ENCODE results near the gene HPCAL4. TPM values are rescaled to one million over a fixed set of nuclear protein-coding genes. Genes with fewer than 3 reads are reported as not detected.
A peak's percentile ranks its signal among the peaks of the same experiment; 100 is the strongest.

Gene HPCAL4
- total RNA-seq, 1 donor: under 0.01 TPM

GRCh38 chr1:39635205-39635870 is 55.9 kb downstream of the HPCAL4 start:
- DNase-seq (ENCODE audit: low read depth): no peak
- TF ChIP-seq, protein P1, sequence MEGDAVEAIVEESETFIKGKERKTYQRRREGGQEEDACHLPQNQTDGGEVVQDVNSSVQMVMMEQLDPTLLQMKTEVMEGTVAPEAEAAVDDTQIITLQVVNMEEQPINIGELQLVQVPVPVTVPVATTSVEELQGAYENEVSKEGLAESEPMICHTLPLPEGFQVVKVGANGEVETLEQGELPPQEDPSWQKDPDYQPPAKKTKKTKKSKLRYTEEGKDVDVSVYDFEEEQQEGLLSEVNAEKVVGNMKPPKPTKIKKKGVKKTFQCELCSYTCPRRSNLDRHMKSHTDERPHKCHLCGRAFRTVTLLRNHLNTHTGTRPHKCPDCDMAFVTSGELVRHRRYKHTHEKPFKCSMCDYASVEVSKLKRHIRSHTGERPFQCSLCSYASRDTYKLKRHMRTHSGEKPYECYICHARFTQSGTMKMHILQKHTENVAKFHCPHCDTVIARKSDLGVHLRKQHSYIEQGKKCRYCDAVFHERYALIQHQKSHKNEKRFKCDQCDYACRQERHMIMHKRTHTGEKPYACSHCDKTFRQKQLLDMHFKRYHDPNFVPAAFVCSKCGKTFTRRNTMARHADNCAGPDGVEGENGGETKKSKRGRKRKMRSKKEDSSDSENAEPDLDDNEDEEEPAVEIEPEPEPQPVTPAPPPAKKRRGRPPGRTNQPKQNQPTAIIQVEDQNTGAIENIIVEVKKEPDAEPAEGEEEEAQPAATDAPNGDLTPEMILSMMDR (IDR thresholded peaks at IDR 0.05; ENCODE audit: insufficient read depth, low read length): no peak
- H3K4me3 ChIP-seq (ENCODE audit: low read depth, low read length): no peak overlapping the region

DNA sequence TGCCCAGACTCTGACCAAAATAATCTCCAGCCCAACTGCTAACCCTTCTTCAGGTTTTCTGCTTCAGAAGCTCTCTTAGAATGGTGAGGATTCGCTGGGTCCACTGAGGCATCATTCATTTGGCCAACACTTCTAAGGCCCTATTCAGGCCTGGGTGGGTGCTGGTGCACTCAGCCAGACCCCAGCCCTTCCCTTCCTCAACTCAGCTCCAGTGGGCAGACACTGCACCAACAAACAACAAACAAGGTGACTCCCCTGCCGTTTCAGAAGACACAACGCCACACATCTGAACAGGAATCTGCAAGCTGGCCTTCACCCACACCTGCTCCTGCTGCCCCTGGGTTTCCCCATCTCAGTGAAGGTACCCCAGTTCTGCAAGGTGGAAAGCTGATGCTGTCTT is 57.8 kb downstream of the HPCAL4 start:
- no peak overlapping the region for H3K4me3 ChIP-seq (ENCODE audit: low read depth, low read length)
- TF ChIP-seq, protein P1 (IDR thresholded peaks at IDR 0.05; ENCODE audit: insufficient read depth, low read length): no peak
- DNase-seq (ENCODE audit: low read depth): no peak

GRCh38 chr1:39632682-39633417 is 58.4 kb downstream of the HPCAL4 start:
- TF ChIP-seq, protein P1 (IDR thresholded peaks at IDR 0.05; ENCODE audit: insufficient read depth, low read length): no peak
- peak; percentile 20 for DNase-seq (ENCODE audit: low read depth)

DNA sequence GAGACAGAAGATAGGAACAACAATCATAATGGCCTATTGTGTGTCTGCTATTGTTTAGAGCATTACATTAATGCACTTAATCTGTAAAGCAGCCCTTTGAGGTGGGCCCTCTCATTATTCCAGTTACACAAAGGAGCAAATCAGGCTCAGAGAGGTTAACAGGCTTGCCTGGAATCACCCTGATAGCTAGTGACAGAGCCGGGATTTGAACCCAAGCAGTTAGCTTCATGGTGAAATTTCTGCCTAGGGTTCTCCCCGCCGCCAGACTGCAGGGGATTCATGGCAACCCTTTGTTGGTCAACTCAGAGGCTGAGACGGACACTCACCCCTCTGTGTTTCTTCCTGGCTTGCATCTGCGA is 58.9 kb downstream of the HPCAL4 start:
- DNase-seq (ENCODE audit: low read depth): no peak
- H3K4me3 ChIP-seq (ENCODE audit: low read depth, low read length): no peak overlapping the region
- TF ChIP-seq, protein P1 (IDR thresholded peaks at IDR 0.05; ENCODE audit: insufficient read depth, low read length): no peak

More at GRCh38 chr1:39632682-39633417, 58.4 kb downstream of the HPCAL4 start:
- H3K4me3 ChIP-seq (ENCODE audit: low read depth, low read length): no peak overlapping the region

GRCh38 chr1:39631361-39632322 is 59.6 kb downstream of the HPCAL4 start:
- TF ChIP-seq, protein P1 (IDR thresholded peaks at IDR 0.05; ENCODE audit: insufficient read depth, low read length): no peak
- DNase-seq (ENCODE audit: low read depth): no peak

GRCh38 chr1:39628807-39629350 is 62.4 kb downstream of the HPCAL4 start:
- no peak for DNase-seq (ENCODE audit: low read depth)
- TF ChIP-seq, protein P1 (IDR thresholded peaks at IDR 0.05; ENCODE audit: insufficient read depth, low read length): no peak
- no peak overlapping the region for H3K4me3 ChIP-seq (ENCODE audit: low read depth, low read length)

More at GRCh38 chr1:39631361-39632322, 59.6 kb downstream of the HPCAL4 start:
- no peak overlapping the region for H3K4me3 ChIP-seq (ENCODE audit: low read depth, low read length)

All from fibroblast of the aortic adventitia (primary cell).